Astrocyte of the spinal cord (primary cell): ENCODE measurements around the gene ALOX15B.

Experiments used
- DNase-seq: peaks from one replicate; pipeline ENCODE4 v3.0.0; 2011; ENCODE audit warnings: low read depth, low spot score
- H3K4me3 ChIP-seq: 2 replicates; pipeline ENCODE4 v1.5.1; 2011; ENCODE audit warnings: low read depth, mild to moderate bottlenecking, low read length, moderate library complexity
- CTCF ChIP-seq: IDR thresholded peaks from 2 replicates; pipeline ENCODE4 v1.5.1; 2012; ENCODE audit warnings: low read depth, mild to moderate bottlenecking, low read length, inconsistent platforms
- in situ Hi-C: cut with HindIII; loops from 2 replicates; pipeline ENCODE4 v1.10.0; 2017; ENCODE audit warnings: low sequenced_read_pairs

Gene ALOX15B

GRCh38 chr17:8091033-8091687 lies 52.3 kb downstream of the ALOX15B start:
- DNase-seq = no peak
- no peak for TF ChIP-seq CTCF
- in situ Hi-C loops = no loop called here
- H3K4me3 ChIP-seq = no peak overlapping the region

GRCh38 chr17:8095361-8095760 lies 56.5 kb downstream of the ALOX15B start:
- no peak overlapping the region for H3K4me3 ChIP-seq
- DNase-seq = no peak
- in situ Hi-C loops = no loop called here
- no peak for TF ChIP-seq CTCF

GRCh38 chr17:8096541-8096940 lies 57.7 kb downstream of the ALOX15B start:
- DNase-seq = no peak
- no peak overlapping the region for H3K4me3 ChIP-seq
- no peak for TF ChIP-seq CTCF
- in situ Hi-C loops = no loop called here
